ENCODE measurements around the gene ZFYVE16.
"Not testable (repeated sequence)": the region's sequence is repeated elsewhere in the genome, so short reads cannot be mapped to it uniquely, and the experiment has no call there.

Gene ZFYVE16

DNA sequence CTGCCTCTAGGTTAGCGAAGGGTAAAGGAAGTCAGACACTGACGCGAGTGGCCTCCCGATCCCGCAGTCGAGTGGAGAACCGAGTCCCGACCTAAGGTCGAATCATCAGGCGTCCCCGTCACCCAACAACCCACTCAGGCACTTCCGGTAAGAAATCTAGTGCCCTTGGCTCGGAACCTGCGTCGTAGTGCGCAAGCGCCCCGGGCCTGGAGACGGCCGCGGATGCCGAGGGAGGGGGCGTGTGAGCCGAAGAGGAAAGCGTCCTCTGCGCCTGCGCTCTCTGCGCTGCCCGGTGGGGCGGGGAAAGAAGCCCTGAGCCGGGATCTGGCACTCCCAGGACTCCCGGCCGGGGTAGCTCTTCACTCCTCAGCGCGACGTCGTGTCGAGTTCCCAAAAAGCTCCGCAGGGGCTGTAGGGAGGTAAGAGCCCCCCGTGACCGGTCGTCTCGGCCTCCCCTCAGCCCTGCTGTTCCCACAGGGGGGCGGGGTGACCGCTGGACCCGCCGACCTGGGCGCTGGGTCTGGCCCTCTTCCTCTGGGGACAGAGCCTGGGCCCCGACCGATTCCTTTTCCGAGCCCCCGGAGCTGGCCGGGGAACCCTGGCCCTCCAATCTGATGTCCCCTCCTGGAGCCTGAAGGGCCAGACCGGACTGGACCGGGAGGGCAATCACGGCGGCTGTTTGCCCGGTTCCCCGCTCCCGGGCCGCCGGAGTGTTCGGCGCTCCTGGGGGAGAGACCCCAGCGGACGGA lies at the start of gene ZFYVE16:
Gene ZFYVE16, plus strand, starts transcription at position 330 of the 749 bp plus-strand sequence. CDS start 26,084 bp downstream, outside the sequence.
- DNase-seq (ENCODE audit: low read depth), result peak; percentile 89

DNA sequence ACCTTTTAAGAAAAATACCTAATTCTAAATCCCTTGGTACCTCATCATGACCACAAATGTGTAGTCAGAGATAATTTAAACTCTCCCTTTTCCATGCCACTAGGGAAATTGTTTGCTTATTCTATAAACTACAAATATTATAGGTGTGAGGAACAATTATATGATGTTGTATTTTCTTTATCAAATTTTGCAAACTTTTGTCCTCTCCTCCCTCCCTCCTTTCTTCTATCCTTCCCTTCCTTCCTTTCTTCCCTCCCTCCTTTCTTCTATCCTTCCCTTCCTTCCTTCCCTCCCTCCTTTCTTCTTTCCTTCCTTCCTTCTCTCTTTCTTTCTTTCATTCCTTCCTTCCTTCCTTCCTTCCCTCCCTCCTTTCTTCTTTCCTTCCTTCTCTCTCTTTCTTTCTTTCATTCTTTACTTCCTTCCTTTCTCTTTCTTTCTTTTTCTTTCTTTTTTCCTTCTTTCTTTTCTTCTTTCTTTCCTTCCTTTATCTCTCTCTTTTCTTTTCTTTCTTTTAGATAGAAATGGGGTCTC lies 46.9 kb upstream of the ZFYVE16 start:
- no peak for DNase-seq (ENCODE audit: low read depth)

DNA sequence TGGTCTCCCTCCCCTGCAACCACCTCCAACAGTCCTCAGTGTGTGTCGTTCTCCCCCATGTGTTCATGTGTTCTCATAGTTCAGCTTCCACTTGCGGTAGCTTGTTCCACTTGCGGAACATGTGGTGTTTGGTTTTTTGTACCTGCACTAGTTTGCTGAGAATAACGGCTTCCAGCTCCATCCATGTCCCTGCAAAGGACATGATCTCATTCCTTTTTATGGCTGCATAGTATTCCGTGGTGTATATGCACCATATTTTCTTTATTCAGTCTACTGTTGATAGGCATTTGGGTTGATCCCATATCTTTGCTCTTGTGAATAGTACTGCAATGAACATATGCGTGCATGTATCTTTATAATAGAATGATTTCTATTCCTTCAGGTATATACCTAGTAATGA lies 43.0 kb upstream of the ZFYVE16 start:
- no peak for DNase-seq (ENCODE audit: low read depth)

- no peak for DNase-seq (ENCODE audit: low read depth)
Measured at GRCh38 chr5:80368661-80369480, 39.0 kb upstream of the ZFYVE16 start.

DNA sequence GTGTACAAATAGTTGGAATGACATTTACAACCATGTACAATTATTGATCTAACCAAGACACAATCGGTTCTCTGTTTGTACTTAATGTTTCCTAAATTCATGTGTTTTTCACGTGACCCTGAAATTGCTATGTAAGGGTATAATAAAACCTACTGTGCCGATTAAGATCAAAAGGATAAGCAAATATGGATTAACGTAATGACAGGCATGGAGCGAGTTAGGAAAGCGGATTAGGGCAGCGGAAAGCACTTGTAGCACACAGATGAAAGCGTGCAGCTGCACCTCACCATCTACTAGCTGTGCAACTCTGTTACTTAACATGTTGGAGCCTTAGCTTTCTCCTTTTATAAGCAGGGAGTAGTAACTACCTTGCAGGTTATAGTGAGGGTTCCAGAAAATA lies 38.3 kb upstream of the ZFYVE16 start:
- no peak for DNase-seq (ENCODE audit: low read depth)

- no peak for DNase-seq (ENCODE audit: low read depth)
Measured at GRCh38 chr5:80370390-80370789, 37.5 kb upstream of the ZFYVE16 start.

- no peak for DNase-seq (ENCODE audit: low read depth)
Measured at GRCh38 chr5:80372780-80373179, 35.1 kb upstream of the ZFYVE16 start.

GRCh38 chr5:80374188-80374587 lies 33.7 kb upstream of the ZFYVE16 start:
- DNase-seq (ENCODE audit: low read depth), result no peak

- DNase-seq (ENCODE audit: low read depth), result no peak
Measured at GRCh38 chr5:80376557-80376956, 31.3 kb upstream of the ZFYVE16 start.

- DNase-seq (ENCODE audit: low read depth), result no peak
Measured at GRCh38 chr5:80382488-80382887, 25.4 kb upstream of the ZFYVE16 start.

GRCh38 chr5:80387063-80387768 lies 20.6 kb upstream of the ZFYVE16 start:
- no peak for DNase-seq (ENCODE audit: low read depth)

- no peak for DNase-seq (ENCODE audit: low read depth)
Measured at GRCh38 chr5:80389580-80389979, 18.3 kb upstream of the ZFYVE16 start.

DNA sequence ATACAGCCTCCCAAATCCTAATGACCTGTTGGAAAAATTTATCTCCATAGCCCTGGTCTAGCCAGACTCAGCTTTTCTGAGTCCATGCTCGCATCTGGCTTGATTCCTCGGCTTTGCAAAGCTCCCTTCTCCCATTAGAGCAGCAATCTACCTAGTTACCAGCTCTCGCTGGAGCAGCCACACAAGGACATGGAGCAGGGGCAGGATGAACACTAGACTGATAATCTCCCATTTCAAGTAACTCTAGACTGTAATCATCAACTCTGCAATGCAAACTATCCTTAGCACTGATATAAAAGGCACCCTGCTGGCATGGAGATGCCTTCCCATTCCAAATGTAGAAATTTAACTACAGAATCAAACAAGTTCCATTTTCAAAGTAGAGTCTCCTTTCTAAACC lies 17.5 kb upstream of the ZFYVE16 start:
- not testable (repeated sequence) for DNase-seq (ENCODE audit: low read depth)

DNA sequence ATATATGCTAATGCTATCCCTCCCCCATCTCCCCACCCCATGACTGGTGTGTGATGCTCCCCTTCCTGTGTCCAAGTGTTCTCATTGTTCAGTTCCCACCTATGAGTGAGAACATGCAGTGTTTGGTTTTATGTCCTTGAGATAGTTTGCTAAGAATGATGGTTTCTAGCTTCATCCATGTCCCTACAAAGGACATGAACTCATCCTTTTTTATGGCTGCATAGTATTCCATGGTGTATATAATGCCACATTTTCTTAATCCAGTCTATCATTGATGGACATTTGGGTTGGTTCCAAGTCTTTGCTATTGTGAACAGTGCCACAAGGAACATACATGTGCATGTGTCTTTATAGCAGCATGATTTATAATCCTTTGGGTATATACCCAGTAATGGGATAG lies 16.6 kb upstream of the ZFYVE16 start:
- DNase-seq (ENCODE audit: low read depth), result not testable (repeated sequence)

DNA sequence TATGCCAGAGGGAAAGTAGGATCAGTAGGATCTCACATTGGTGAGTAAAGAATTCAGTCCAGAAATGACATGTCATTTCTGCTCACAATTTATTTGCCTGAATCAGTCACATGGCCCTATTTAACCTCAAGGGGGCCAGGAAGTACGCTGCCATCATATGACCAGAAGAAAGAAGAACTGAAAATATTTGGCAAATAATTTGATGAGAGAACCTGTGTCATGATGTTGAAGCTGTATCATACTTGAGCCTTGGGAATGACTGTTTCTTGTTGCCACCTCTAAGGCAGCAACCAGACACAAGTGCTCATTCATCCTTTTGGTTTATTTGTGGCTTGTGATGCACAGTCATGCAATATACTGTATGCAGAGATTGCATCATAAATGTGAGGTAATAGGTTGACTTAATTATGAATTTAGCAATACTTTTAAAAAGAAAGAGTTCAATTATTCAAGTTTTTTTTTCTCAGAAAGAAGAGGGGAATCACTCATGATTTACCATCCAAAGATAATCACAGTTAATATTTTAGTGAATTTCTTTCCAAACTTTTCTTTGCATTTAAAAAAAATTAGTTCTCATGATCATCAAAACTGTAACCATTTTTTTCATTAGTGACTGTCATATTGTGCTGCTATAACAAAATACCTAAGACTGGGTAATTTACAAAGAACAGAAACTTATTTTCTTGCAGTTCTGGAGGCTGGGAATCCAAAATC lies 8.2 kb upstream of the ZFYVE16 start:
- no peak for DNase-seq (ENCODE audit: low read depth)

- DNase-seq (ENCODE audit: low read depth), result not testable (repeated sequence)
Measured at GRCh38 chr5:80400368-80400767, 7.5 kb upstream of the ZFYVE16 start.

DNA sequence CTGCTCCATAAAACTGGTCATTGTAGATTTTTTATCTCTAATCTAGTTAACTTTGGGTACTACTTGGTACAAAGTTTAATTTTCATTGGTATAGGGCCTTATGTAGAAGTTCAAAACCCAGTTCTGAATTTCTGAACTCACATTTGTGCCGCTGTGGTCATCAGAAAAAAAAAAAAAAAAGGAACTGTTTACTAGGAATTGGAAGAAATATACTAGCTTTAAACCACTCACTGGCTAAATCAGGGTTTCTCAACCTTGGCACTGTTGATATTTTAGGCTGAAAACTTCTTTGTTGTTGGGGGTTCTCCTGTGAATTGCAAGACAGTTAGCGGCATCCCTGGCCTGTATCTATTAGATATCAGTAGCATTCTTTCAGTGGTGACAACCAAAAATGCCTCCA lies 4.1 kb upstream of the ZFYVE16 start:
- DNase-seq (ENCODE audit: low read depth), result no peak

DNA sequence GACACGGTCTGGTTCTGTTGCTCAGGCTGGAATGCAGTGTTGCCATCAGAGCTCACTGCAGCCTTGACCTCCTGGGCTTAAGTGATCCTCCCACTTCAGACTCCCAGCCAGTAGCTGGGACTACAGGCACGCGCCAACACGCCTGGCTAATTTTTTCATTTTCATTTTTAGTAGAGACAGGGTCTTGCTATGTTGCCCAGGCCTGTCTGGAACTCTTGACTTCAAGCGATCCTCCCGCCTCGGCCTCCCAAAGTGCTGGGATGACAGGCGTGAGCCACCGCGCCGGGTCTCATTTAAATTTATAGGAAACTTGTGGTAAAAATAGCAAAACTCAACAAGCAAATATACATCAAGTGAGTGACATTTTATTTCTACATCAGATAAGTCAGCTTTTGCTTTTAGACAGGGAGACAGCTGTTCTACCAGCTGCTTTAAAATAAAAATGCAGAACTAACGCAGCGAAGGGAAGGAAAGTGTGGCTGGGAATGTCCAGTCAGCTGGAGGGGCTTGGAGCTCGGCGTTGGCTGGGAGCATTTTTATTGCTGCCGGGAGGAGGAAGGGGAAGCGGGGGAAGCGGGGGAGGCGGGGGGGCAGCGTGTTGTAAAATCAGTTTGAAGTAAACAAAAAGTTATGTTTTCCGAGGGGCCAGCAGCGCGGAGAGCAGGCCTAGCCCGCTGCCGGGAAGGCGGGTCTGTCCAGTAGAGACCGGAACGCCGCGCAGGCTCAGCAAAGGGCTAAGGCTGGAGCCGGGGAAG lies 707 bp upstream of the ZFYVE16 start:
- DNase-seq (ENCODE audit: low read depth), result no peak

DNA sequence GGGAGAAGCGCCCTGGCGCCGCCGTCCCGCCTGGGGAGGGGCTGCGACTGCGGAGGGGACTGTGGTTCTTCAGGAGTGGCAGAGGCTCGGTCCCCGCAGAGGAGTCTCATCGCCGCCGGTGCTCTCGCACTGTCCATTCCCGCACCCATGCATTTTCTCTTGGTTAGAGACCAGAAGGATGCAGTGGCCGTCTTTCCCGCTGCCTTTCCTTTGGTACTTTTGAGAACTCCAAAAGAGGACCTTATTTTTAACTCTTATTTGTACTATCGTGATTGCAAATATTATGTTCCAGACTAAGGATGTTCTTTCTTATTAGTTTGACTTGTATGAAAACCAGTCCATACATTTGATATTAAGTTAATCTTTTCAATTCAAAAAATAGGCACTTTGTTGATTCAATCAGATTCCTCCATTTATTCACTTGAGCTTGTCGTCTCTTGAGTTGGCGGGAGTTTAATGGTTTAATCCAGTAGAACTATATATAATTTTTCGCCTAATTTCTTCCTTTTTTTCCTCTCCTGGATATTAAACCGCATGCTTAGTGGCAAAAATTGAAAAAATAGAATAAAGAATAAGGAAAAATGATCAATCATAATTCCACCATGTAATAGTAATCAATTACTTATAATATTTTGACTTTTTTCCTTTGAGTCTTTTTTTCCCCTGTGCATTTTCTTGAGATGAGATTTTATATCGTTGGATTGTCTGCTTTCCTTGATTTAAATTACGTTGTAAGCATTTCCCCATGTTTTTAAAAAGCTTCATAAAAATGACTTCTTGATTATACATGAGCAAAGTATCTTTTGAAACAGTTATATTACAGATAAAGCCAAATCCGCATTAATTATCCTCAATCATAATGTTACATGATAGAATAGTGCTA lies 861 bp downstream of the ZFYVE16 start:
- peak; percentile 8 for DNase-seq (ENCODE audit: low read depth)

GRCh38 chr5:80409367-80409966 lies 1.6 kb downstream of the ZFYVE16 start:
- DNase-seq (ENCODE audit: low read depth), result no peak
